Left kidney (tissue), 2 donors: ENCODE results near the gene GALNT6. TPM values are rescaled to one million over a fixed set of nuclear protein-coding genes. Genes with fewer than 3 reads are reported as not detected.
A peak's percentile ranks its signal among the peaks of the same experiment; 100 is the strongest.
"Not testable (repeated sequence)": the region's sequence is repeated elsewhere in the genome, so short reads cannot be mapped to it uniquely, and the experiment has no call there.

ENCODE experiments used
- DNase-seq: peaks from one replicate; pipeline ENCODE4 v3.0.0-alpha.2; 2013
- polyA plus RNA-seq: library from polyadenylated mRNA; unstranded; fragments of 120-200 nt; gene quantifications from one replicate; pipeline ENCODE4 v1.2.1, GENCODE V29; 2013; ENCODE audit not compliant: insufficient read length

The GALNT6 gene
- polyA plus RNA-seq, 1 donor: 6.3 TPM

GRCh38 chr12:51357374-51358047 is 33.7 kb downstream of the GALNT6 start:
- no peak for DNase-seq

GRCh38 chr12:51351913-51352532 is 39.2 kb downstream of the GALNT6 start:
- peak; percentile 35 for DNase-seq

- no peak for DNase-seq
Observed at GRCh38 chr12:51349026-51349425, 42.2 kb downstream of the GALNT6 start.

- no peak for DNase-seq
Observed at GRCh38 chr12:51348116-51348515, 43.1 kb downstream of the GALNT6 start.

GRCh38 chr12:51346581-51346980 is 44.6 kb downstream of the GALNT6 start, which contains the start of gene CELA1:
CELA1 (minus strand) TSS chr12:51346679; CDS start chr12:51346638, 41 bp downstream.
- DNase-seq: no peak

GRCh38 chr12:51345681-51346080 is 45.5 kb downstream of the GALNT6 start:
- DNase-seq: no peak

- DNase-seq: no peak
Observed at GRCh38 chr12:51343201-51343600, 48.0 kb downstream of the GALNT6 start.

GRCh38 chr12:51342416-51342815 is 48.8 kb downstream of the GALNT6 start:
- no peak for DNase-seq

- DNase-seq: peak; percentile 72
Observed at GRCh38 chr12:51341251-51342007, 49.8 kb downstream of the GALNT6 start.

- no peak for DNase-seq
Observed at GRCh38 chr12:51339750-51340149, 51.5 kb downstream of the GALNT6 start.

- DNase-seq: not testable (repeated sequence)
Observed at GRCh38 chr12:51337336-51337735, 53.9 kb downstream of the GALNT6 start.

- DNase-seq: no peak
Observed at GRCh38 chr12:51335931-51336330, 55.3 kb downstream of the GALNT6 start.

GRCh38 chr12:51334764-51335163 is 56.4 kb downstream of the GALNT6 start:
- DNase-seq: no peak

- no peak for DNase-seq
Observed at GRCh38 chr12:51333536-51333935, 57.7 kb downstream of the GALNT6 start.

GRCh38 chr12:51330186-51330585 is 61.0 kb downstream of the GALNT6 start:
- DNase-seq: no peak

- DNase-seq: no peak
Observed at GRCh38 chr12:51329742-51330141, 61.5 kb downstream of the GALNT6 start.

- no peak for DNase-seq
Observed at GRCh38 chr12:51328587-51328986, 62.6 kb downstream of the GALNT6 start.

- no peak for DNase-seq
Observed at GRCh38 chr12:51326698-51327439, 64.3 kb downstream of the GALNT6 start.

- DNase-seq: no peak
Observed at GRCh38 chr12:51324953-51325352, 66.3 kb downstream of the GALNT6 start.

- no peak for DNase-seq
Observed at GRCh38 chr12:51323966-51324895, 67.0 kb downstream of the GALNT6 start, which contains the start of gene BIN2. BIN2 (minus strand) TSS chr12:51324174; CDS start chr12:51324102, 72 bp downstream.

GRCh38 chr12:51323317-51323960 is 67.8 kb downstream of the GALNT6 start:
- no peak for DNase-seq
